Spleen (tissue), 7 donors: ENCODE data around the gene ODAD4.
"Not testable (repeated sequence)": the region's sequence is repeated elsewhere in the genome, so short reads cannot be mapped to it uniquely, and the experiment has no call there.

Experiments
- POLR2A ChIP-seq, 3 donors: fragments of 450-650 bp; IDR thresholded peaks; one replicate each; pipeline ENCODE4 v1.5.1; 2017; ENCODE audit warnings: antibody characterized with exemption in 3 of 3, mild to moderate bottlenecking in 1 of 3
- TF ChIP-seq, protein P1 (sequence below), 11 experiments: fragments of 200-600 bp in 7 of 11; fragments of 450-650 bp in 4 of 11; sonication (generic) in 4 of 11; IDR thresholded peaks in 8 of 11; conservative IDR thresholded peaks in 3 of 11; 1 replicate in 7 of 11; 2 replicates in 4 of 11; pipeline versions ENCODE4 v1.4.0 to v1.8.0; 2016 to 2021; ENCODE audit warnings: antibody characterized with exemption in 11 of 11, inconsistent platforms in 4 of 11, mild to moderate bottlenecking in 1 of 11
- donor health status: DM: no; HTN: no; CAD: no; lungs with moderate emphysema.
- donor health status: DM: no; HTN: no; CAD: no.
- donor health status: DM: no; HTN: no; CAD: no.

DNA sequence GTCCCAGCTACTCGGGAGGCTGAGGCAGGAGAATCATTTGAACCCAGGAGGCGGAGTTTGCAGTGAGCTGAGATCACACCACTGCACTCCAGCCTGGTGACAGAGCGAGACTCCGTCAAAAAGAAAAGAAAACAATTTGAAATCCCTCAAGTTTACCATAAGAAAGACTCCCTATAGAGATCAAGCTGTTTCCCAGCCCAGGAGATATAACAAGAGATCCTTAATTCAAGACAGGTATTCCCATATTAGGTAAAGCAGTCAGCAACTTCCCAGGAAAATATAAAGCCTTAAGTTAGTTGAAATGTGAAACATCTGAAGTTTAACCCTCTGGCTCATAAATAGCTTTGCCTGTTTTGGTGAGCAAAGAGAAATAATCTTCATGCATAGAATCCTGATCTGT, 81.9 kb downstream of the ODAD4 start:
- TF ChIP-seq, protein P1, sequence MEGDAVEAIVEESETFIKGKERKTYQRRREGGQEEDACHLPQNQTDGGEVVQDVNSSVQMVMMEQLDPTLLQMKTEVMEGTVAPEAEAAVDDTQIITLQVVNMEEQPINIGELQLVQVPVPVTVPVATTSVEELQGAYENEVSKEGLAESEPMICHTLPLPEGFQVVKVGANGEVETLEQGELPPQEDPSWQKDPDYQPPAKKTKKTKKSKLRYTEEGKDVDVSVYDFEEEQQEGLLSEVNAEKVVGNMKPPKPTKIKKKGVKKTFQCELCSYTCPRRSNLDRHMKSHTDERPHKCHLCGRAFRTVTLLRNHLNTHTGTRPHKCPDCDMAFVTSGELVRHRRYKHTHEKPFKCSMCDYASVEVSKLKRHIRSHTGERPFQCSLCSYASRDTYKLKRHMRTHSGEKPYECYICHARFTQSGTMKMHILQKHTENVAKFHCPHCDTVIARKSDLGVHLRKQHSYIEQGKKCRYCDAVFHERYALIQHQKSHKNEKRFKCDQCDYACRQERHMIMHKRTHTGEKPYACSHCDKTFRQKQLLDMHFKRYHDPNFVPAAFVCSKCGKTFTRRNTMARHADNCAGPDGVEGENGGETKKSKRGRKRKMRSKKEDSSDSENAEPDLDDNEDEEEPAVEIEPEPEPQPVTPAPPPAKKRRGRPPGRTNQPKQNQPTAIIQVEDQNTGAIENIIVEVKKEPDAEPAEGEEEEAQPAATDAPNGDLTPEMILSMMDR (IDR thresholded peaks at IDR 0.05 in 8 of 11, conservative IDR thresholded peaks at IDR 0.05 in 3 of 11): not testable (repeated sequence)
- not testable (repeated sequence) for TF ChIP-seq POLR2A (IDR thresholded peaks at IDR 0.05)
